MM.1S (cell line): ENCODE measurements around the gene SLAIN2.

Source experiments
- EZH2 ChIP-seq: fragments of 300-600 bp; sonication (generic); optimal IDR thresholded peaks from 2 replicates; pipeline ENCODE3; 2017; ENCODE audit warnings: low read depth, mild to moderate bottlenecking, antibody characterized with exemption, low read length, mixed read lengths
- EZH2phosphoT487 ChIP-seq: fragments of 300-600 bp; sonication (generic); IDR thresholded peaks from 2 replicates; pipeline ENCODE4 v1.6.1; 2018; ENCODE audit warnings: antibody characterized with exemption, low read length
- TF ChIP-seq, protein P1 (sequence below): fragments of 300-600 bp; sonication (generic); IDR thresholded peaks from 2 replicates; pipeline ENCODE4 v1.5.1; 2016; ENCODE audit warnings: antibody characterized with exemption, low read length, mixed read lengths

DNA sequence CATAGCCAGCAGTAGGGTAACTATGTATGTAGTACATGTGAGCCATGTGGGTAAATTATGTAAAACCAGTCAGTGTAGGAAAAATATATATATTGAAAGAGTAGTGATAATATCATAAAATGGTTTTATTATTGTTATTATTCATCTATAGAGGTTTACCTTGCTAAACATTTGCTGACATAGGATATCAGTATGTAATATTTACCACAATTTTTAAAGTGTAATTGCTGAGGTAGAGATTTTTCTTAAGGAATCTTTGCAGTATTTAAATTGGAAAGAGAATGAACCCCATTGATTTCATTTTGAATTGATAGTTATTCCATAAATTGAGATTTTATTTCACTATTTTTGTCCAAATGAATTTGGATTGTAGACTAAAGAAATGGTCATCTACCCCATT is 27.1 kb downstream of the SLAIN2 start:
- TF ChIP-seq EZH2 (no peak), EZH2phosphoT487 (no peak)
- TF ChIP-seq, protein P1, sequence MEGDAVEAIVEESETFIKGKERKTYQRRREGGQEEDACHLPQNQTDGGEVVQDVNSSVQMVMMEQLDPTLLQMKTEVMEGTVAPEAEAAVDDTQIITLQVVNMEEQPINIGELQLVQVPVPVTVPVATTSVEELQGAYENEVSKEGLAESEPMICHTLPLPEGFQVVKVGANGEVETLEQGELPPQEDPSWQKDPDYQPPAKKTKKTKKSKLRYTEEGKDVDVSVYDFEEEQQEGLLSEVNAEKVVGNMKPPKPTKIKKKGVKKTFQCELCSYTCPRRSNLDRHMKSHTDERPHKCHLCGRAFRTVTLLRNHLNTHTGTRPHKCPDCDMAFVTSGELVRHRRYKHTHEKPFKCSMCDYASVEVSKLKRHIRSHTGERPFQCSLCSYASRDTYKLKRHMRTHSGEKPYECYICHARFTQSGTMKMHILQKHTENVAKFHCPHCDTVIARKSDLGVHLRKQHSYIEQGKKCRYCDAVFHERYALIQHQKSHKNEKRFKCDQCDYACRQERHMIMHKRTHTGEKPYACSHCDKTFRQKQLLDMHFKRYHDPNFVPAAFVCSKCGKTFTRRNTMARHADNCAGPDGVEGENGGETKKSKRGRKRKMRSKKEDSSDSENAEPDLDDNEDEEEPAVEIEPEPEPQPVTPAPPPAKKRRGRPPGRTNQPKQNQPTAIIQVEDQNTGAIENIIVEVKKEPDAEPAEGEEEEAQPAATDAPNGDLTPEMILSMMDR = no peak
